Muscle of arm (tissue), 14 donors: Measurements from ENCODE around the gene RALB. TPM values are rescaled to one million over a fixed set of nuclear protein-coding genes. Genes with fewer than 3 reads are reported as not detected.

ENCODE experiments used
- DNase-seq: peaks from one replicate; pipeline ENCODE4 v3.0.0-alpha.2; 2013
- long read RNA-seq, 11 donors: transcript quantifications; one replicate each; lab custom pipeline, GENCODE V29; 2026
- polyA plus RNA-seq, 12 donors: library from polyadenylated mRNA; unstranded; fragments of 120-200 nt; gene quantifications; one replicate each; pipeline ENCODE4 v1.2.1, GENCODE V29; 2013; ENCODE audit not compliant: insufficient read length in 12 of 12

RALB gene, protein sequence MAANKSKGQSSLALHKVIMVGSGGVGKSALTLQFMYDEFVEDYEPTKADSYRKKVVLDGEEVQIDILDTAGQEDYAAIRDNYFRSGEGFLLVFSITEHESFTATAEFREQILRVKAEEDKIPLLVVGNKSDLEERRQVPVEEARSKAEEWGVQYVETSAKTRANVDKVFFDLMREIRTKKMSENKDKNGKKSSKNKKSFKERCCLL
- 10 to 100 TPM in 11 of 12 donors, not detected in 1; 47.5 to 87.9 (median 57.3) TPM for polyA plus RNA-seq
- long read RNA-seq, donor 1, transcript RALB-201 (5 exons, 2,344 nt), result major isoform, 25 of 73 reads
- long read RNA-seq, donor 1, transcript RALB-203 (5 exons, 1,252 nt), result minor isoform, 14 of 73 reads
- long read RNA-seq, donor 1, partial matches to known transcripts, result 33 of 73 reads
- long read RNA-seq, donor 1, other reads (novel, unspliced or antisense), result 0 of 73 reads
- long read RNA-seq, donor 2, transcript RALB-201 (5 exons, 2,344 nt), result major isoform, 11 of 21 reads
- long read RNA-seq, donor 2, transcript RALB-203 (5 exons, 1,252 nt), result minor isoform, 5 of 21 reads
- long read RNA-seq, donor 2, partial matches to known transcripts, result 5 of 21 reads
- long read RNA-seq, donor 2, other reads (novel, unspliced or antisense), result 0 of 21 reads
- long read RNA-seq, donor 3, transcript RALB-201 (5 exons, 2,344 nt), result major isoform, 7 of 13 reads
- long read RNA-seq, donor 3, partial matches to known transcripts, result 5 of 13 reads
- long read RNA-seq, donor 3, other reads (novel, unspliced or antisense), result 0 of 13 reads
- long read RNA-seq, donor 4, partial matches to known transcripts, result 0 of 5 reads
- long read RNA-seq, donor 4, other reads (novel, unspliced or antisense), result 0 of 5 reads
- long read RNA-seq, donor 5, transcript RALB-201 (5 exons, 2,344 nt), result major isoform, 13 of 29 reads
- long read RNA-seq, donor 5, transcript RALB-203 (5 exons, 1,252 nt), result minor isoform, 8 of 29 reads
- long read RNA-seq, donor 5, partial matches to known transcripts, result 8 of 29 reads
- long read RNA-seq, donor 5, other reads (novel, unspliced or antisense), result 0 of 29 reads
- long read RNA-seq, donor 6, transcript RALB-201 (5 exons, 2,344 nt), result major isoform, 6 of 12 reads
- long read RNA-seq, donor 6, partial matches to known transcripts, result 5 of 12 reads
- long read RNA-seq, donor 6, other reads (novel, unspliced or antisense), result 0 of 12 reads
- long read RNA-seq, donor 7, transcript RALB-201 (5 exons, 2,344 nt), result major isoform, 10 of 13 reads
- long read RNA-seq, donor 7, partial matches to known transcripts, result 0 of 13 reads
- long read RNA-seq, donor 7, other reads (novel, unspliced or antisense), result 0 of 13 reads
- long read RNA-seq, donor 8, transcript RALB-201 (5 exons, 2,344 nt), result major isoform, 15 of 40 reads
- long read RNA-seq, donor 8, transcript RALB-203 (5 exons, 1,252 nt), result minor isoform, 5 of 40 reads
- long read RNA-seq, donor 8, partial matches to known transcripts, result 20 of 40 reads
- long read RNA-seq, donor 8, other reads (novel, unspliced or antisense), result 0 of 40 reads
- long read RNA-seq, donor 9, transcript RALB-201 (5 exons, 2,344 nt), result major isoform, 8 of 18 reads
- long read RNA-seq, donor 9, partial matches to known transcripts, result 6 of 18 reads
- long read RNA-seq, donor 9, other reads (novel, unspliced or antisense), result 0 of 18 reads
- long read RNA-seq, donor 10, transcript RALB-201 (5 exons, 2,344 nt), result major isoform, 17 of 30 reads
- long read RNA-seq, donor 10, transcript RALB-203 (5 exons, 1,252 nt), result minor isoform, 7 of 30 reads
- long read RNA-seq, donor 10, partial matches to known transcripts, result 6 of 30 reads
- long read RNA-seq, donor 10, other reads (novel, unspliced or antisense), result 0 of 30 reads
- long read RNA-seq, donor 11, transcript RALB-203 (5 exons, 1,252 nt), result minor isoform, 9 of 35 reads
- long read RNA-seq, donor 11, transcript RALB-201 (5 exons, 2,344 nt), result major isoform, 14 of 35 reads
- long read RNA-seq, donor 11, partial matches to known transcripts, result 11 of 35 reads
- long read RNA-seq, donor 11, other reads (novel, unspliced or antisense), result 0 of 35 reads

DNA sequence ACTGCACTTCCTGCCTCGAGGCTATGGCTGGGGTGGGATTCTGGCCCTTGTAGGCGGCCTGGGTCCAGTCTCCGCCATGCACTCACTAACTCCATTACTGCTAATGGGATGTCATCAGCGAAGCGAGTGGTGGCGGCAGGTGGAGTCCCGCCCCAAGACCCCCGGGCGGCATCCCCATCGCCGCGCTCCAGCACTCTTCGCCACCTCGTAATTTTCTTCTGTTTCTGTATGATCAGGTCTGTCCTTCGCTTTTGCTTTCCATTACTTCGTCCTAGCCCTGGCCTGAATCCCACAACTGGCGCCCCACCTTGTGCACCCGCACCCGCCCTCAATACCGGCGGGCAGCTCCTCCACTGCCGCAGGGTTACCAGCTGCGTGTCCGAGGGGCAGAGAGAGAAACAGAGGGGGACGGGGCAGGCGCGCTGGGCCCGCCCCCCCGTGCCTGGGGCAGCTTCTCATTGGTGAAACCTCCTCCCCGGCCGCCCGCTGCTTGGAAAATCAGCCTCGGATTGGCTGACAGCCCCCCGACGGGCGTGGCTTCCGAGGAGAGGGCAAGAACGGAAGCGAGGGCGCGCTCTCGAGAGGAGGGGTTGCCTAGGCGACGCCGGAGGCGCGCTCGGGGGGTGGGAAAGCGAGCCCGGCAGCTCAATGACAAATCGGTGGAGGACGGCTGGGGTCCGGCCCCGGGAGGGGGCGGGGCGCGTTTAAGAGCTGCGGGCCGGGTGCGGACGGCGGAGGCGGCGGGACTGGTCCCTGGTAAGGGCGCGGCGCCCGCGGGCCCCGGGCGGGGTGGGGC, at the start of gene RALB:
TSS of gene RALB (plus strand) at position 628 of the 796 bp plus-strand sequence. CDS start 25,813 bp downstream, outside the sequence.
- peak; percentile 100 for DNase-seq

DNA sequence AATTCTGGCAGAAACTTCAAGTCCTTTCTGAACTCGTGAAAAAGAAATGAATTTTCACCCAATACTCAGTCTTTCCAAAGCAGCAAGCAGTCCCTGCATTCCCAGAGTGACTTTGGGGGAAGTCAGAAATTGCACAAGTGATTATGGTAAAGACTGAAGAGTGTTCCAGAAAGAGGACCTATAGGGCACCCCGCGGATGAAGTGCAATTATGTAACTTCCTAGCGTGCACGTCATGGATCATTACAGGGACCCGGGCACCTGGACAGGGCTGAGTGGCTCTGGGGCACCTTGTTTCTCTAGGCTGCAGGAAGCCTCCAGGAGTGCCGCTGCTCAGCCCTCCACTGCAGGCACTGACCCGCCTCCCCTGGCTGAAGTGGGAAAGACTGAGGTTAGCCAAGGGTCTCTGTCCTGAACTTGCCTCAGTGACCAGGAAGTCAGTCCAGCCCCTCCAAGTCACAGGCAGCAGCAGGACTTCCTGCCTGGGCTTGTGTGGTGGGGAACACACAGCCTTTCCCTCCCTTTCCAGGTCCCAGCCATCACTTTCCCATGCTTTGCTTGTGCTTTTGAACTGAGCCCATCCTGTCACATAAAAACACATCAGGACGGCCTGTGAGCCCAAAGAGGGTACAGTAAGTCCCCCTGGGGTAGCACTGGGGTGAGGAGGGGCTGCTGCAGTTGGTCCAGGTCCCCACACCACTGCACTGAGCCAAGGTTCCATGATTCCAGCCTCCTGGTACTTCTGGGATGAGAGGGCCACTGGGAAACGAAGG, 49.2 kb upstream of the RALB start:
- peak; percentile 63 for DNase-seq

DNA sequence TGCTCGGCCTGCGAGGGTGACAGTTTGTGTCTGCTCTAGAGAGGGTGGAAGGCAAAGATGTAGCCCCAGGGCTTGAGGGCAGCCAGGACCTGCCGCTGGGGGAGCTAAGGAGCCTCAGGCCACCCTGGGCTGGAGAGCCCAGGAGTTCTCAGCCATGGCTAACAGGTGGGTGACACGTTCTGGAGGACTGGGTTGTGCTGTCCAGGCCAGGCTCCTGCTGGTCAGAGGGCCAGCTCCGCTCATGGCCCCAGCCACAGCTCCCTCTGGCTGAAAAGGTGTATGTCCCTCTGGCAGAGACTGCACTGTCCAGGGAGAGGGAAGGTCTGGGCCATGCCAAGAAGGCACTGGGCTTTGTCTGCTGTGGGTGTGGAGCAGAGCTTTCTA, 48.6 kb upstream of the RALB start:
- DNase-seq, result no peak

DNA sequence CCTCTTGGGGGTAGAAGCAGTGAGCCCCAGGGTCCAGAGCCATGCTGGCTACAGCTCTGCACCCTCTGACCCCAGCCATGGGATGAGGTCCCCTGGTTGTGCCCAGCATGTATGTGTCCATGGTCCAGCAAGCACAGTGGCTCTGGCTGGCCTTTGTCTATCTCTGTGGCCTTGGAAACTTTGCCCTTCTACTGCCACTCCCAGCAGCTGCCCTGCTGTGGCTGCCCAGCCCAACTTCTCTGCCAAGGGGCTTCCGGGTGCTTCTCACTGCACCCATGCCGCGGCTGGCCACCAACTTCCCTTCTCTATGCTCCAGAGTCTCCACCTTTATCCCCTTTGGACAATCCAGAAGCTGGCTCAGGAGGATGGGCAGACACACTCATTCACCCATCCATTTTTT, 48.2 kb upstream of the RALB start:
- DNase-seq, result no peak

DNA sequence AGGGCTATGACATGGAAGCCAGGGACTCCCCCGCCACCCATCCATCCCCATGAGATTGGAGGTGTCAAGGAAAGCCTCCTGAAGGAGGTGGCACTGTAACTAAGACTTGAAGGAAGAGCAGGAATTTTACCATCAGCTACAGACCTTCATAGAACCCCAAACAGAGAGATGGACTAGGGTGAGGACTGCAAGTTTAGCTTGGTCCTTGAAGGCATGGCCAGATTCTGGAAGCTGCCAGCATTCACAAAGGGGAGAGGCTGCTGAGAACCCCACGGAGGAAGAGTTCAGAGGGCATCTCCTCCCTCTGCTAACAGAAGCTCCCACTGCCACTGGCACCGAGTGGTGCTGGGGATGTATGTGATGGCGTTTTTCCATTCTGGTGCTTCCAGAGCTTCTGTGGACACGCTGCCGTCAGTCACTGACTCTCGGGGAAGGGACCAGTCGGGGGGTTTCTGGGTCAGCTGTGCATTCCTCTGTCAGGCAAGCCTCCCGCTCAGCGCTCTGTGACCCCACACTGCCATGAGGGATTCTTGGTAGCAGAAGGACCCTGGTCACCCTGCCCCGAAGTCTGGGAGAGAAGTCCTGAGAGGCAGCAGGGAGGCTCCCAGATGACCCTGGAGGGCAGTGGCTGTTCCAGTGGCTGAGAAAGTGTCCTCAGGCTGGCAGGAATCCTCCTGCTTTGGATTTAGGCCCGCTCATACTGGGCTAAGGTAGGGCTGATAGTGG, 47.5 kb upstream of the RALB start:
- DNase-seq, result no peak

DNA sequence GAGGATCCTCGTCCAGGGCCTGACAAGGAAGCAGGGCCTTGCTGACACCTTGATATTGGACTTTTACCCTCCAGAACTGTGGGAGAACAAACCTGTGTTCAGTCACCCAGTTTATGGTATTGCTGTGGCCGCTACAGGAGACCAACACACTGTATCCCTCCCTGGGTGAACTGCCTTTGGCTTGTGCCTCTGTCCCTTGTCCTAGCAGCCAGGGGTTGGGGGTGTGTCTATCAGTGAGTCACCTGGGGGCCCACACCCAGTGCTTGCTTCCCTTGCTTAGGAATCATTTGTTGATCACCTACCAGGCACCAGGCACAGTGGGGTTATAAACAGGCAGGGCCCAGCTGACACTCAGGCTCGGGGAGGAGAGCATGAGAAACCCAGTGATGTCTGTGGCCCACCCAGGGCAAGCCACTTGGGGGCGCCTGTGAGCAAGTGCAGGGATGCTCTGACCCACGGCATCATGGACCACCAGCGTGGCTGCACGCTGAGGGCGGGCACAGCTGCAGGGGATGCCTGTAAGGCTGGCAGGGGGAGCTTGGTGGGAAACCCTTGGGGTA, 46.5 kb upstream of the RALB start:
- no peak for DNase-seq

DNA sequence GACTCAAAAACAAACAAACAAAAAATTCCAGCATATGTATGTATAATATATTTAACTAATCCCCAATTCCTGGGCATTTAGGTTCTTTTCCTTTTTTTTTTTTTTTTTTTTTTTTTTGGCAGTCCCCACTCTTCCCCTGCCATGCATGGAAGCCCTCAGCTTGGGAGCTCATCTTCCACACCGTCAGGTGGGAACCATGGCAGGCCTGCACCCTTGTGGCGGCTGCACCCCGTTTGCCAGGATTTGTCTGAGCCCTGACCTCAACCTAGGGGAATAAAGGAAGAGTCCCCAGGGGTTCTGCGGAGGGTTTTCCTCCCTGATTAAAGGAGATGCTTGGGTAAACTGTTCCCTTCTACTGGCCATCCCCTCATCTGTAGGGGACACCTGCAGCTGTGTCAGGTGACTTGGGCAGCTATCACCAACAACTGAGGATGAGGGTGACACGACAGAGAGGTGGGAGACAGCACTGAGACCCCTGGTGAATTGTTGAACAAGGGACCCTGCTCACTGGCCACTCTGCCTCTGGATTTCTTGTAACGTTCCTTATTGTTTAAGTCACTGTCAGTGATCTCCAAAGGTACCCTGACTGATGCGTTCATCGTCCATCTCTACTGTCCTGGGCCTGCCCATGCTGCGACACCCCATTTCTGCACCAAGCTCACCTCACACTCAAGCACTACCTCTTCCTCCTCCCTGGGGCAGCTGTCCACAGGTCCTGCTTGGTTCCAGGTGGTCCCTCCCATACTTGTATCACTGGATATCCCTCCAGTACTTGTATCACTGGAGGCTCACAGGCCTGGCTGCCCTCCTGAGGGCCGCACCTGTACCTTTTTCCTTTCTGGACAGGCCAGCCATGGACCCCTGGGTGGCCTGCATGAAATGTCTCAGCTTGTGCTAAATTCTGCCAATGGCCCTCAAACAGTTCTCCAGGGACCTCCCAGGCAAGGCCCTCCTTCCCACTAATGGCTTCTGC, 44.0 kb upstream of the RALB start:
- DNase-seq, result no peak

DNA sequence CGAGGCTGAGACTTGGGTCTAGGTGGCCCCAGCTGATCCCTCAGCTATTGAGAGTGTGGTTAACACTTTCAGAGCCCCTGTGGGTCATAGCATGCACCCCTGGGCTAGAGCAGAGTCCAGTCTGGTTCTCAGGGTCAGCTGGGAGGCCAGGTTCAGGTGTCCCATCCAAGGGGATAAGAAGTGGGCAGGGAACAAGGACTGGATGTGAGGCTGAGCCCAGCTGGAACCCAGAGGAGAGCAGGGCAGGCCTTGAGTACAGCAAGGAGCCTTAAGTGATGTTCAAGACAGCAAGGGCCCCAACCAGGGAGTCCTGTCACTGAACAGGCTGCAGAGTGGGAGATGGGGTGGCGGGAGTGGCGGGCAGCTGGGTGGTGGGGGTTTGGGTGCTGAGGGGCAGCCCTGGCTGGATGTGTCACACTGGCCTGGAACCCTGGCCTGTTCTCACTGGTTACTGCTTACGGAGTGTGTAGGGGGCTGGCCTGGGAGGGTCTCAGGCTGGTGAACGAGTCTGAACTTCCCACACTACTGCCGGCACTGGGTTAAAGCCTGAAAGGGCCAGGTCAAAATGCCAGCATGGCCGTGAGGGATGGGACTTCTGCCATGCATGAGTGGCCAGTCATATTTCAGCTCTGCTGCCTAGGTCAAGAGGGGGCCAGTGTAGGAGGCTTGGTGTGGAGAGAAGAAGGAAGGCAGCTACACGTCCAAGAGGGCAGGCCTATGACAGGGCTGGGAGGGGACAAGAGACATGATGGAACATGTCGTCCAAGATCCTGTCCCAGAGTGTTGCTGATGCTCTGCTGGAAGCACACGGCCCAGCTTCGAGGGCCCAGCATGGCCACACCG, 43.0 kb upstream of the RALB start:
- no peak for DNase-seq

DNA sequence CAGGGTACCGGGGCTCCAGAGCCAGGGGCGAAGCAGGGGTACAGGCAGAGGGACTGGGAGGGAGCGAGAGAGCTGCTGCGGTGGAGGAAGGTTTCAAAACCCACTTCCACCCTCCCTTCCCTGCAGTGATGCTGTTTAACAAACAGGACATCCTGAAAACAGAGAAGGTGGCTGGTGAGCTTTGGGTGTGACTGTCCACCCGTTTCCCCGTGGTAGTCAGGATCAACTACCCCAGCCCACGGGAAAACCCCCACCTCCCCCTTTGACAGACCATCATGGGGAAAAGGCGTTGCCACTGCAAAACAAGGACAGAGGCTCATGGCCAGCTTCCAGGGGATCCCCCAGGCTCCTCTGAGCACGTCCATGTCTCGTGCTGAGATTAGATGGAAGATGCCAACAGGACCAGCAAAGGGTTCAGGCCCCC, 42.4 kb upstream of the RALB start:
- no peak for DNase-seq

DNA sequence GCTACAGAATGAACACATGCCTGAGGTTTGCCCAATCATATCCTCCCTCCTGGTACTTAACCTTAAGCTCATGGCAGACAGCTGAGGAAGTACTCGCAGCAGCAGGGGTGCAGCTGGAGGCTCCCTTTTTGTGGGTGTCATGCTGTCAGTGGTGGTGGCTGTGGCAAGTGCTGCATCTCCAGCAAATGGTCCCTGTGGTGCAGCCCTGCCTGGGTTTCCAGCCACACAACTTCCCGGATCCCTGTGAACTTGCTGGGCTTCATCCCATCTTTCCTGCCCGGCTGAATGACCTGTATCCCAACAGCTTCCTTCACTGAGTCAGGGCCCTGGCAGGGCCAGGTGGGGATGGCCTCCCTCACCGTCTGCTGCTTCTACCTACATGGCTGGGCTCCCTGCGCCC, 34.5 kb upstream of the RALB start:
- DNase-seq, result no peak

DNA sequence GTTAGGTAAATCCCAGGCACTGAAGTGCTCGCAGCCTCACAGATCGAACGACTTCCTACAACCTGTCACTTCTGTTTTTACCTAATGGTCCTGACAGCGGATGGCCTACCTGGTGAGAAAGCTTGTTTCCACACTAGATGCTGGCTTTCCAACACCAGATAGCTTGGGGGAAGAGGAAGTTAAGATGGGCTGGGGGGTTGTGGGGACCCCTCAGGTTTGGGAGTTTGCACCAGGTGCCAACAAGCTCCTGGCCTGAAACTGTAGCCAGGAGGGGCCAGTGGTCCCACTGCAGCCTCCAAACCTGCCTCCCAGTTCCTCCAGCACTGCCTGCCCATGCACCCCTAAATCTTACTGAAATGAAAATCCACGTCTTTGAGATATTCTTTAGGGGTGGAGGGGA, 33.4 kb upstream of the RALB start:
- DNase-seq, result no peak

DNA sequence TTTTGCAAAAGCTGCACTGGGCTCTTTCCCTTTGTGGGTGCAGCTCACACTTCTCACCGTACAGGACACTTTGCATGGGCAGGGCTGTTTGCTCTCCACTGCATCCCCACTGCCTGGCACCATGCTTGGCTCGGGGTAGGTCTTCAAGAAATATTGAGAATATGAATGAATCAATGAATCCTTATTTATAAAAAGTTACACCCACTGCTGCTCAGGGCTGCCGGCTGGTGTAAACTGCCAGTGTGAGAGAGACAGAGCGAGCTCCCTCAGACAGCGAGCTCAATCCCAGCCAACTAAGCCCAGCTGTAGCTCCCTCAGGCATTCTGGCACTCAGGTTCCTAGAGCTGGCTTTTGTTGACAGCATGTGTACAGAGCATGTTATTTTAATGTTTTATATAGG, 32.9 kb upstream of the RALB start:
- no peak for DNase-seq

DNA sequence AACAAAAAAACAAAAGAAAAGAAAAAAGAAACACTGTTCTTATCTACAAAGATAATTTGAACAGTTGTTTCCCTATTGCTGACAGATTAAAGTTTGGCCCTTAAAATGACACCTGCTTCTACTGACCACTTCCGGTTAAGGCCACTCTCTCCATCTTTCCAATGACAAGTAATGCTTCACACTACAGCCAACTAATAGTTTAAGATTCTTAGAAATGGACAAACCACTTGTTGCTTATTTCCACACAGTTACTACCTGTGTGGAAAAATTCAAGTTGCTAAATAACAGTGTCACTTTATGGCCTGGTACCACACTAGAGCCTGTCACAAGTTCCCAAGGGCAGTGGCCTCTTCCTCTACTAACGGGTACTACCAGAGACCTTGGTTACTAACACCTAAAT, 31.9 kb upstream of the RALB start:
- DNase-seq, result no peak

DNA sequence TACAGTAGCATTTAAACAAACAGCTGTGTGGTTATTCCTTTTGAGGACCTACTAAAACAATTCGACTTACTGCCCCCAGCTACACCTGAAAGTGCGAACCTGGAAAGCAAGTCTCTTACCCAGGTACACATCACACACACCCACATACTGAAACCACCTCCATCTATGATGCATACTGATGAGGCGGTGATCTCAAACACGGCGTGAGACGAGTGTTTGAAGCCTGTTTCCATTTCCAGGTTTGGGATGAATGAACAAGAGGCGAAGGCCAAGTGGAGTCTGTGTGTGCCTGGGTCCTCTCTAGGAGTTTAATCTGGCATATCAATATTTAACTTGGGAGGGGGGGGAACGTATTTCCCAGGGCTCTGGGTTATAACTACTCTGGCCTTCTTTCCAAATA, 31.0 kb upstream of the RALB start:
- DNase-seq, result no peak
